Parathyroid adenoma (tissue), 2 donors: Measurements from ENCODE around the gene ATOH8.

Experiments used
- H2AFZ ChIP-seq: fragments of 300-600 bp; sonication (generic); one replicate; pipeline ENCODE4 v1.7.0; 2017; ENCODE audit warnings: antibody characterized with exemption, mild to moderate bottlenecking
- H3K27ac ChIP-seq: fragments of 300-600 bp; sonication (generic); one replicate; pipeline ENCODE4 v1.7.0; 2017
- H3K27me3 ChIP-seq: fragments of 300-600 bp; sonication (generic); one replicate; pipeline ENCODE4 v1.7.0; 2017; ENCODE audit warnings: low read length; ENCODE audit not compliant: control insufficient read depth, insufficient read depth
- H3K36me3 ChIP-seq: fragments of 300-600 bp; sonication (generic); one replicate; pipeline ENCODE4 v1.7.0; 2017; ENCODE audit warnings: low read length; ENCODE audit not compliant: control insufficient read depth, insufficient read depth
- H3K4me1 ChIP-seq: fragments of 300-600 bp; sonication (generic); one replicate; pipeline ENCODE4 v1.7.0; 2017; ENCODE audit warnings: control low read depth
- H3K4me2 ChIP-seq: fragments of 300-600 bp; sonication (generic); one replicate; pipeline ENCODE4 v1.7.0; 2017; ENCODE audit warnings: low read length
- H3K4me3 ChIP-seq: fragments of 300-600 bp; sonication (generic); one replicate; pipeline ENCODE4 v1.7.0; 2017; ENCODE audit warnings: low read depth, low read length
- H3K79me2 ChIP-seq: fragments of 300-600 bp; sonication (generic); one replicate; pipeline ENCODE4 v1.7.0; 2017; ENCODE audit warnings: control low read depth
- H3K9ac ChIP-seq: fragments of 300-600 bp; sonication (generic); one replicate; pipeline ENCODE4 v1.7.0; 2017; ENCODE audit warnings: mild to moderate bottlenecking
- H3K9me3 ChIP-seq: fragments of 300-600 bp; sonication (generic); one replicate; pipeline ENCODE4 v1.7.0; 2017; ENCODE audit warnings: low read length; ENCODE audit not compliant: control insufficient read depth
- CTCF ChIP-seq: fragments of 300-600 bp; sonication (generic); IDR thresholded peaks from one replicate; pipeline ENCODE4 v1.7.0; 2017; ENCODE audit warnings: antibody characterized with exemption, mild to moderate bottlenecking
- donor health status: primary hyperparathyroidism.

ATOH8 gene

GRCh38 chr2:85814802-85815550, 61.2 kb downstream of the ATOH8 start:
- Histone ChIP-seq H3K4me1 (no peaks in the 10 kb centered on the region), H3K9ac (no peak overlapping the region), H3K4me3 (no peak overlapping the region), H2AFZ (no peak overlapping the region), H3K9me3 (no peaks in the 10 kb centered on the region), H3K27ac (no peak overlapping the region), H3K4me2 (no peak overlapping the region), H3K27me3 (no peaks in the 10 kb centered on the region), H3K79me2 (no peaks in the 10 kb centered on the region), H3K36me3 (no peaks in the 10 kb centered on the region)
- TF ChIP-seq CTCF = no peak

GRCh38 chr2:85819811-85820510, 66.2 kb downstream of the ATOH8 start:
- no peak for TF ChIP-seq CTCF
- Histone ChIP-seq H3K4me1 (no peaks in the 10 kb centered on the region), H3K9me3 (no peaks in the 10 kb centered on the region), H2AFZ (no peak overlapping the region), H3K9ac (no peak overlapping the region), H3K27ac (no peak overlapping the region), H3K4me2 (no peak overlapping the region), H3K4me3 (no peak overlapping the region), H3K36me3 (no peaks in the 10 kb centered on the region), H3K27me3 (no peaks in the 10 kb centered on the region), H3K79me2 (no peaks in the 10 kb centered on the region)

- TF ChIP-seq CTCF = no peak
- Histone ChIP-seq H3K79me2 (no peaks in the 10 kb centered on the region), H3K4me1 (no peaks in the 10 kb centered on the region), H3K9me3 (no peaks in the 10 kb centered on the region), H3K36me3 (no peaks in the 10 kb centered on the region), H3K27me3 (no peaks in the 10 kb centered on the region), H3K9ac (no peak overlapping the region), H2AFZ (no peak overlapping the region), H3K4me3 (no peak overlapping the region), H3K27ac (no peak overlapping the region), H3K4me2 (no peak overlapping the region)
Observed at GRCh38 chr2:85822766-85823165, 69.0 kb downstream of the ATOH8 start.

GRCh38 chr2:85823951-85824350, 70.2 kb downstream of the ATOH8 start:
- H3K27me3 ChIP-seq = no peaks in the 10 kb centered on the region
- no peaks in the 10 kb centered on the region for H3K79me2 ChIP-seq
- no peak overlapping the region for H3K4me3 ChIP-seq
- H3K4me1 ChIP-seq = no peaks in the 10 kb centered on the region
- no peak overlapping the region for H3K27ac ChIP-seq
- H3K4me2 ChIP-seq = no peak overlapping the region
- TF ChIP-seq CTCF = no peak
- no peaks in the 10 kb centered on the region for H3K36me3 ChIP-seq
- no peak overlapping the region for H3K9ac ChIP-seq
- H3K9me3 ChIP-seq = no peaks in the 10 kb centered on the region
- H2AFZ ChIP-seq = no peak overlapping the region
